Peyer's patch (tissue), 4 donors: ENCODE measurements around the gene PAX4. TPM values are rescaled to one million over a fixed set of nuclear protein-coding genes. Genes with fewer than 3 reads are reported as not detected.

Experiments used
- DNase-seq, 3 donors: peaks; one replicate each; pipeline ENCODE4 v3.0.0-alpha.2; 2017 to 2019
- H3K27ac ChIP-seq, 4 donors: fragments of 200-600 bp; sonication (generic); one replicate each; pipeline ENCODE4 v1.5.1; 2016 to 2019
- H3K27me3 ChIP-seq, 2 donors: fragments of 200-600 bp; sonication (generic); one replicate each; pipeline ENCODE4 v1.5.1; 2019
- H3K36me3 ChIP-seq, 3 donors: fragments of 200-600 bp; sonication (generic); one replicate each; pipeline ENCODE4 v1.5.1; 2016 to 2019
- H3K4me1 ChIP-seq, 4 donors: fragments of 200-600 bp; sonication (generic); one replicate each; pipeline ENCODE4 v1.5.1; 2016 to 2019
- H3K4me3 ChIP-seq, 4 donors: fragments of 200-600 bp; sonication (generic); 1 replicate in 3 of 4; 2 replicates in 1 of 4; pipeline ENCODE4 v1.5.1; 2016 to 2019; ENCODE audit warnings: mild to moderate bottlenecking in 1 of 4
- H3K9me3 ChIP-seq, 4 donors: fragments of 200-600 bp; sonication (generic); one replicate each; pipeline ENCODE4 v1.5.1; 2016 to 2019; ENCODE audit warnings: mild to moderate bottlenecking in 1 of 4
- POLR2A ChIP-seq, 2 donors: fragments of 450-650 bp; IDR thresholded peaks; one replicate each; pipeline ENCODE4 v1.5.1; 2017; ENCODE audit warnings: antibody characterized with exemption in 2 of 2, mild to moderate bottlenecking in 2 of 2, moderate library complexity in 2 of 2
- total RNA-seq, 4 donors: library from RNA; depleted of rRNA; stranded (reverse); fragments of >200 nt; gene quantifications; one replicate each; pipeline ENCODE4 v1.1.0, GENCODE V29; 2016
- TF ChIP-seq, protein P1 (sequence below), 6 experiments: fragments of 450-650 bp in 4 of 6; fragments of 200-600 bp in 2 of 6; sonication (generic) in 1 of 6; IDR thresholded peaks; one replicate each; pipeline ENCODE4 v1.5.1; 2017 to 2019; ENCODE audit warnings: antibody characterized with exemption in 6 of 6, mild to moderate bottlenecking in 3 of 6, moderate library complexity in 1 of 6

The PAX4 gene
- total RNA-seq, 4 donors from 2014 or later, result 0.53 to 1.3 TPM; not detected in 2

DNA sequence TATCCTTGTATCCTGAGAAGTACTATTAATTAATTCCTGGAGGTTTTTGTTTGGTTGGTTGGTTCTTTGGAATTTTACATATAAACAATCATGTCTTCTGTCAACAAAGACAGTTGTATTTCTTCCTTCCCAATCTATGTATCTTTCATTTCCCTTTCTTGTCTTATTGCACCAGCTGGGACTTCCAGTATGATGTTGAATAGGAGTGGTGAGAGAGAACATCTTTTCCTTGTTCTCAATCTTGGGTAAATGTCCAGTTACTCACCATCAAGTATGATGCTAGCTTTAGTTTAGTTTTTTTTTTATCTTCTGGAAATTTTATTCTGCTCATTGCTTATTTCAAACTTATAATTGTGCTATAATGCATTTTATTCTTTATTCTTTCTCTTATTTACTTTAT lies 7.4 kb upstream of the PAX4 start:
- no peaks in the 10 kb centered on the region for H3K4me1 ChIP-seq
- H3K9me3 ChIP-seq, result no peaks in the 10 kb centered on the region
- TF ChIP-seq POLR2A (IDR thresholded peaks at IDR 0.05), result no peak
- TF ChIP-seq, protein P1, sequence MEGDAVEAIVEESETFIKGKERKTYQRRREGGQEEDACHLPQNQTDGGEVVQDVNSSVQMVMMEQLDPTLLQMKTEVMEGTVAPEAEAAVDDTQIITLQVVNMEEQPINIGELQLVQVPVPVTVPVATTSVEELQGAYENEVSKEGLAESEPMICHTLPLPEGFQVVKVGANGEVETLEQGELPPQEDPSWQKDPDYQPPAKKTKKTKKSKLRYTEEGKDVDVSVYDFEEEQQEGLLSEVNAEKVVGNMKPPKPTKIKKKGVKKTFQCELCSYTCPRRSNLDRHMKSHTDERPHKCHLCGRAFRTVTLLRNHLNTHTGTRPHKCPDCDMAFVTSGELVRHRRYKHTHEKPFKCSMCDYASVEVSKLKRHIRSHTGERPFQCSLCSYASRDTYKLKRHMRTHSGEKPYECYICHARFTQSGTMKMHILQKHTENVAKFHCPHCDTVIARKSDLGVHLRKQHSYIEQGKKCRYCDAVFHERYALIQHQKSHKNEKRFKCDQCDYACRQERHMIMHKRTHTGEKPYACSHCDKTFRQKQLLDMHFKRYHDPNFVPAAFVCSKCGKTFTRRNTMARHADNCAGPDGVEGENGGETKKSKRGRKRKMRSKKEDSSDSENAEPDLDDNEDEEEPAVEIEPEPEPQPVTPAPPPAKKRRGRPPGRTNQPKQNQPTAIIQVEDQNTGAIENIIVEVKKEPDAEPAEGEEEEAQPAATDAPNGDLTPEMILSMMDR (IDR thresholded peaks at IDR 0.05), result no peak
- H3K4me3 ChIP-seq, result no peak overlapping the region
- DNase-seq, result no peak
- no peak overlapping the region for H3K27ac ChIP-seq
- no peaks in the 10 kb centered on the region for H3K36me3 ChIP-seq
- no peaks in the 10 kb centered on the region for H3K27me3 ChIP-seq

DNA sequence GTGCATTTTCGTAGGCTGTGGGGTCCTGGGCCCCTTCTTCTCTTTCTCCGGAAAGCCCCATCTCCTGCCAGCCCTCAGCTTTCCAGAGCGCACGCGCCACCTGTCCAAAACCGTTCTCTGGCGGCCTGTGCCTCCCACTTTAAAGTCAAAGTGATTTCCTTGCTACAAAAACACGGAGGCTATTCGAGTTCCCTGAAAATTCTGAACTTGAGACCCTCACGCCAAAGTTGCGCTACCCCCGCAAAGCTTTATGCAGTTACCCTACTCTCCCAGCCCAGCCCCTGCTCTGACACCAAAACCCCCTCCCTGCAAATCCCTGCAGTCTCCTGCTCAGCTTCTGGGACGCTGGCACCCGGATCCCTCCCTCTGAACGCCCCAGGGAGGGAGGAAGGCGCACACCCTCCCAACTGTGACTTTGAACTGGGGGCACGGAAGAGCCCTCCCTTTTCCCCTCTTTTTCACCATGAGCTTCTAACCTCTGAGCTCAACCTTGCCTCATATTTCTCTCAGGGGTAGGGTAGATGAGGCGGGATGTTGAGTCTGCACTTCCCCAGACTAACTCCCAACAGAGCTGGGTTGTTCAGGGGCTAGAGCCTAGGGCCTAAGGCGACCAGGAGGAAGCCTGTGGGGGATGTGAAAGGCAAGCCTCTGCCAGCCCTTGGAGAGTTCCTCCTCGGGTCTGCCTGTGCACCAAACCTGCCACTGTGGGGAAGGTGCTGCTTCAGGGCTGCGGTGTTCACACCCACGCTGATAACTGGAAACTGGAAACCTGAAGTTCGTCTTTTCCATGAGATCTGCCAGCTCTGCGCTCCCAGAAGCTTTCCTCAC lies 2.7 kb upstream of the PAX4 start:
- H3K27me3 ChIP-seq, result no peaks in the 10 kb centered on the region
- H3K9me3 ChIP-seq, result no peaks in the 10 kb centered on the region
- H3K36me3 ChIP-seq, result no peaks in the 10 kb centered on the region
- H3K27ac ChIP-seq, result no peak overlapping the region
- H3K4me1 ChIP-seq, result no peaks in the 10 kb centered on the region
- H3K4me3 ChIP-seq, result no peak overlapping the region
- TF ChIP-seq POLR2A (IDR thresholded peaks at IDR 0.05), result no peak
- TF ChIP-seq, protein P1 (IDR thresholded peaks at IDR 0.05), result no peak
- no peak for DNase-seq

GRCh38 chr7:127619681-127620405 lies 1.9 kb upstream of the PAX4 start:
- no peaks in the 10 kb centered on the region for H3K36me3 ChIP-seq
- no peaks in the 10 kb centered on the region for H3K9me3 ChIP-seq
- H3K4me1 ChIP-seq, result no peaks in the 10 kb centered on the region
- H3K27ac ChIP-seq, result no peak overlapping the region
- TF ChIP-seq, protein P1 (IDR thresholded peaks at IDR 0.05), result no peak
- no peak for TF ChIP-seq POLR2A (IDR thresholded peaks at IDR 0.05)
- no peaks in the 10 kb centered on the region for H3K27me3 ChIP-seq
- no peak for DNase-seq
- H3K4me3 ChIP-seq, result no peak overlapping the region

- no peak for TF ChIP-seq POLR2A (IDR thresholded peaks at IDR 0.05)
- TF ChIP-seq, protein P1 (IDR thresholded peaks at IDR 0.05), result no peak
- no peaks in the 10 kb centered on the region for H3K36me3 ChIP-seq
- no peaks in the 10 kb centered on the region for H3K9me3 ChIP-seq
- no peak overlapping the region for H3K4me3 ChIP-seq
- H3K27ac ChIP-seq, result no peak overlapping the region
- H3K4me1 ChIP-seq, result no peaks in the 10 kb centered on the region
- DNase-seq, result no peak
- H3K27me3 ChIP-seq, result no peaks in the 10 kb centered on the region
These were observed 833 bp upstream of the PAX4 start for GRCh38 chr7:127618775-127619174.

DNA sequence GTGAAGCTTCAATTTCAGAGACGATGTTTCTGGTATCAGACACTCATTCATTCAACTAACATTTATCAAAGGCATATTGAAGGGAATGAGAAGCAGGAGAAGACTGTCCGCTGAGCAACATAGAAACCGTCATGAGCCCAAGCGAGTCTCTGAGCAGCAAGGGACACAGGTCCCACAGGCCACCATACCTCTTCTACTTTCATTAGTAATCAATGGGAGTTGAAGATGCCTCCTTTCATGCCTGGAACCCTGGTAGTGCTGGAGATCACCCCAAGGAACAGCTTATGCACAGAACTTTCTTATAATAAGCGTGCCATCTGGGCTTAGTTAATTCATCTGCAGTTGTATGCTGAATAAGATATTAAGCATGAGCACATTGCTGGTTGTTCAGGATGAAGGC lies 1.2 kb downstream of the PAX4 start:
- H3K27ac ChIP-seq, result no peak overlapping the region
- no peak for TF ChIP-seq POLR2A (IDR thresholded peaks at IDR 0.05)
- TF ChIP-seq, protein P1 (IDR thresholded peaks at IDR 0.05), result no peak
- H3K4me1 ChIP-seq, result no peaks in the 10 kb centered on the region
- no peaks in the 10 kb centered on the region for H3K36me3 ChIP-seq
- no peak overlapping the region for H3K4me3 ChIP-seq
- H3K27me3 ChIP-seq, result no peaks in the 10 kb centered on the region
- no peak for DNase-seq
- no peaks in the 10 kb centered on the region for H3K9me3 ChIP-seq
